ENCODE data around the gene HPCAL4. TPM values are rescaled to one million over a fixed set of nuclear protein-coding genes. Genes with fewer than 3 reads are reported as not detected.
A peak's percentile ranks its signal among the peaks of the same experiment; 100 is the strongest.

Gene HPCAL4
- total and polyA plus RNA-seq, 12 donors = 0.07 to 3.7 (median 0.22) TPM

DNA sequence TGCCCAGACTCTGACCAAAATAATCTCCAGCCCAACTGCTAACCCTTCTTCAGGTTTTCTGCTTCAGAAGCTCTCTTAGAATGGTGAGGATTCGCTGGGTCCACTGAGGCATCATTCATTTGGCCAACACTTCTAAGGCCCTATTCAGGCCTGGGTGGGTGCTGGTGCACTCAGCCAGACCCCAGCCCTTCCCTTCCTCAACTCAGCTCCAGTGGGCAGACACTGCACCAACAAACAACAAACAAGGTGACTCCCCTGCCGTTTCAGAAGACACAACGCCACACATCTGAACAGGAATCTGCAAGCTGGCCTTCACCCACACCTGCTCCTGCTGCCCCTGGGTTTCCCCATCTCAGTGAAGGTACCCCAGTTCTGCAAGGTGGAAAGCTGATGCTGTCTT is 57.8 kb downstream of the HPCAL4 start:
- TF ChIP-seq, protein P1, sequence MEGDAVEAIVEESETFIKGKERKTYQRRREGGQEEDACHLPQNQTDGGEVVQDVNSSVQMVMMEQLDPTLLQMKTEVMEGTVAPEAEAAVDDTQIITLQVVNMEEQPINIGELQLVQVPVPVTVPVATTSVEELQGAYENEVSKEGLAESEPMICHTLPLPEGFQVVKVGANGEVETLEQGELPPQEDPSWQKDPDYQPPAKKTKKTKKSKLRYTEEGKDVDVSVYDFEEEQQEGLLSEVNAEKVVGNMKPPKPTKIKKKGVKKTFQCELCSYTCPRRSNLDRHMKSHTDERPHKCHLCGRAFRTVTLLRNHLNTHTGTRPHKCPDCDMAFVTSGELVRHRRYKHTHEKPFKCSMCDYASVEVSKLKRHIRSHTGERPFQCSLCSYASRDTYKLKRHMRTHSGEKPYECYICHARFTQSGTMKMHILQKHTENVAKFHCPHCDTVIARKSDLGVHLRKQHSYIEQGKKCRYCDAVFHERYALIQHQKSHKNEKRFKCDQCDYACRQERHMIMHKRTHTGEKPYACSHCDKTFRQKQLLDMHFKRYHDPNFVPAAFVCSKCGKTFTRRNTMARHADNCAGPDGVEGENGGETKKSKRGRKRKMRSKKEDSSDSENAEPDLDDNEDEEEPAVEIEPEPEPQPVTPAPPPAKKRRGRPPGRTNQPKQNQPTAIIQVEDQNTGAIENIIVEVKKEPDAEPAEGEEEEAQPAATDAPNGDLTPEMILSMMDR (IDR thresholded peaks at IDR 0.05) = no peak
- peak overlapping the region in 9 of 10 donors; percentile 21 to 79 (median 65) for H3K4me3 ChIP-seq
- peaks cover 0 to 31% (median 10%) of the 10 kb centered on the region in 7 donors for H3K27me3 ChIP-seq
- intact Hi-C loops (cut with DNase I) = no loop called here
- H3K9me3 ChIP-seq = no peaks in the 10 kb centered on the region
- peaks cover 0 to 57% (median 6%) of the 10 kb centered on the region in 9 donors for H3K4me1 ChIP-seq
- H3K36me3 ChIP-seq = peaks cover 0 to 46% (median 13%) of the 10 kb centered on the region in 9 donors
- H3K27ac ChIP-seq = peak overlapping the region; percentile 43 to 96 (median 90)
- no peak for DNase-seq
- ATAC-seq = no peak
- 73 to 76% methylated on average over 3 of the region's 3 CpGs for WGBS, 2 donors

DNA sequence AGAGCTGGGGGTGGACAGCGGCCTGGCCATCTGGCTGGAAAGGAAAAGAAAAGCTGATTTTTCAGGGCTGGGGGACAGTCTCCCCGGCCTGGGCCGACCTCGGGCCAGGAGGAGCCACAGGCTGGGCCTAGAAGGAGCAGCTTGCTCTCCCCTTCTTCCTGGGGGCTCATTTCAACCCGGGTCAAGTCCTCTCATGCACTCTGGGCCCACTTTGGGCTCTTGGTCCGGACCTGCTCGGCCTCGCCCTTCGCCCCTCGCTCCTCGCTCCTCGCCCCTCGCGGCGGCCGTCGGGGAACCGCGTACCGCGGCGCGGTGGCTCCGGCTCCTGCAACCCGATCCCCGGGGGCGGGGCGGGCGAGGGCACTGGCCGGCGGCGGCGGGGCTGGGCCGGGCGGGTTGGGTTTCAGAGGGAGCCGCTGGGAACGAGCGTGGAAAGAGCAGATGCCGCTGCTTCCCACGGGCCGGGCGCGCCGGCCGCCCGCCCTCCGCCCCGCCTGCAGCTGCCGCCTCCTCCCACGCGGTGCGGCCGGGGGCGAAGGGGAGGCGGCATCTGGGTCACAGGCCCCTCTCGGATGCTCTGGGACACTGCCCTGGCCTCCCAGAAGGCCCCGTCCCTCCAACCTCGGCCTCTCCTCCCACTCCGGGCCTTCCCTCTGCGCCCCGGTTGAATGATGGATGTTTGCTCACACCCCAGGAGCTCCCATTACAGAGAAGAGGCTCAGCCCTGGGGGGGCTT is 58.4 kb downstream of the HPCAL4 start:
- H3K4me3 ChIP-seq = peak overlapping the region; percentile 10 to 79 (median 64)
- H3K4me1 ChIP-seq = peaks cover 0 to 63% (median 6%) of the 10 kb centered on the region in 9 donors
- H3K27ac ChIP-seq = peak overlapping the region; percentile 43 to 96 (median 90)
- intact Hi-C loops (cut with DNase I) = no loop called here
- peak; percentile 49 to 83 (median 68) for ATAC-seq
- no peaks in the 10 kb centered on the region for H3K9me3 ChIP-seq
- peaks cover 0 to 25% (median 6%) of the 10 kb centered on the region in 7 donors for H3K27me3 ChIP-seq
- whole genome bisulfite sequencing, 2 donors = 10 to 12% methylated on average over 44 to 61 of the region's 61 CpGs
- DNase-seq = peak; percentile 64 to 85
- TF ChIP-seq, protein P1 (IDR thresholded peaks at IDR 0.05) = no peak
- peaks cover 0 to 52% (median 13%) of the 10 kb centered on the region in 9 donors for H3K36me3 ChIP-seq

GRCh38 chr1:39632323-39632681 is 58.9 kb downstream of the HPCAL4 start:
- H3K27me3 ChIP-seq = peaks cover 0 to 20% (median 3%) of the 10 kb centered on the region in 7 donors
- peaks cover 0 to 68% (median 9%) of the 10 kb centered on the region in 9 donors for H3K4me1 ChIP-seq
- intact Hi-C loops (cut with DNase I) = no loop called here
- 59 to 65% methylated on average over 5 of the region's 5 CpGs for WGBS, 2 donors
- H3K9me3 ChIP-seq = no peaks in the 10 kb centered on the region
- peak overlapping the region; percentile 10 to 79 (median 64) for H3K4me3 ChIP-seq
- H3K27ac ChIP-seq = peak overlapping the region; percentile 43 to 96 (median 90)
- TF ChIP-seq, protein P1 (IDR thresholded peaks at IDR 0.05) = no peak
- H3K36me3 ChIP-seq = peaks cover 0 to 55% (median 13%) of the 10 kb centered on the region in 9 donors
- no peak for DNase-seq
- ATAC-seq = peak in 1 of 8 donors; percentile 3

- intact Hi-C loops (cut with DNase I) = no loop called here
- DNase-seq = no peak
- Histone ChIP-seq H3K9me3 (no peaks in the 10 kb centered on the region), H3K36me3 (peaks cover 0 to 59% (median 13%) of the 10 kb centered on the region in 9 donors), H3K4me1 (peaks cover 3 to 75% (median 16%) of the 10 kb centered on the region in 9 donors), H3K4me3 (peak overlapping the region; percentile 10 to 79 (median 64)), H3K27ac (peak overlapping the region in 9 of 10 donors; percentile 53 to 96 (median 92)), H3K27me3 (peaks cover 0 to 13% (median 3%) of the 10 kb centered on the region in 7 donors)
- no peak for ATAC-seq
- TF ChIP-seq, protein P1 (IDR thresholded peaks at IDR 0.05) = no peak
- 70 to 78% methylated on average over 16 of the region's 16 CpGs for WGBS, 2 donors
These were observed 59.6 kb downstream of the HPCAL4 start for GRCh38 chr1:39631361-39632322.

All from heart right ventricle (tissue), 16 donors.